Measurements from ENCODE around the gene AIM2. TPM values are rescaled to one million over a fixed set of nuclear protein-coding genes. Genes with fewer than 3 reads are reported as not detected.

AIM2 gene
- total and polyA plus RNA-seq, 10 of the 15 experiments (the other 5 are each of a cell fraction or from before 2014, with no cell fraction given): 7.9 to 35.7 (median 12.8) TPM

- Histone ChIP-seq H3K36me3 (ENCODE audit: control insufficient read depth in 2 of 2, insufficient read depth in 2 of 2, low read length in 1 of 2) (peaks cover 1 to 39% of the 10 kb centered on the region in 2 experiments), H3K4me2 (ENCODE audit: control insufficient read depth, insufficient read depth) (no peak overlapping the region), H3K79me2 (ENCODE audit: control insufficient read depth, insufficient read depth, low read length) (peaks cover 81% of the 10 kb centered on the region), H3K4me1 (ENCODE audit: control insufficient read depth, insufficient read depth, low read length) (no peaks in the 10 kb centered on the region), H3K27me3 (replicated peaks in 1 of 2; ENCODE audit: control insufficient read depth in 2 of 2, insufficient read depth in 2 of 2, low read length in 1 of 2) (no peaks in the 10 kb centered on the region), H4K20me1 (ENCODE audit: control insufficient read depth, insufficient read depth) (peaks cover 5% of the 10 kb centered on the region; the same call in 1 of the 2 replicates), H3K4me3 (no peak overlapping the region), H3K9ac (ENCODE audit: control insufficient read depth, insufficient read depth, low read length) (no peak overlapping the region), H2AFZ (ENCODE audit: control insufficient read depth, low read depth, low read length) (no peak overlapping the region), H3K9me3 (replicated peaks; ENCODE audit: control insufficient read depth, insufficient read depth, low read length) (no peaks in the 10 kb centered on the region; the same call in 1 of the 3 replicates), H3K27ac (ENCODE audit: control insufficient read depth, insufficient read depth) (no peak overlapping the region)
- in situ Hi-C loops (cut with MboI) (loop anchor here (25.0 kb wide), 1 partner anchor 1312 kb away; the partner anchor contains the start of genes COPA and NCSTN), intact Hi-C loops (cut with micrococcal nuclease; ENCODE audit: unreplicated experiment) (no loop called here)
- FAIRE-seq (no peak), ATAC-seq (no peak; the same call in 2 of the 3 replicates), DNase-seq (ENCODE audit: low read depth, low spot score) (no peak)
- WGBS (ENCODE audit: insufficient coverage, insufficient replicate concordance, low lambda C conversion rate, missing lambda C conversion rate): 100% methylated on average over 7 of the region's 7 CpGs
- POLR2A ChIA-PET: interaction anchor here (0.6 kb wide), 1 partner anchor 12 kb away, joined by 4 read pairs; no protein-coding TSS in a partner anchor
- CTCF ChIA-PET: interaction anchor here (1.2 kb wide), 1 partner anchor 46 kb away, joined by 5 read pairs; no protein-coding TSS in a partner anchor
- BruUV-seq (replicated peaks): no TSS peak
- TF ChIP-seq EZH2 (IDR thresholded peaks at IDR 0.05; ENCODE audit: borderline replicate concordance, control insufficient read depth, low read depth, low read length) (no peak), ZNF24 (IDR thresholded peaks at IDR 0.05) (no peak), ZZZ3 (IDR thresholded peaks at IDR 0.05; ENCODE audit: control insufficient read depth, insufficient read length, low read depth) (no peak), IKZF1 (conservative IDR thresholded peaks at IDR 0.05) (no peak), NFYA (IDR thresholded peaks at IDR 0.05; ENCODE audit: borderline replicate concordance, low read depth, low read length) (no peak), SREBF2 (IDR thresholded peaks at IDR 0.05; ENCODE audit: low read length) (no peak), BCLAF1 (IDR thresholded peaks at IDR 0.05) (no peak), ZNF217 (IDR thresholded peaks at IDR 0.05) (no peak), ZNF384 (IDR thresholded peaks at IDR 0.05; ENCODE audit: borderline replicate concordance, low read depth, low read length) (no peak), POLR2AphosphoS5 (IDR thresholded peaks at IDR 0.05; ENCODE audit: low read length) (no peak), NFXL1 (IDR thresholded peaks at IDR 0.05; ENCODE audit: borderline replicate concordance) (no peak)
- SMC1A ChIA-PET (ENCODE audit: uncharacterized antibody, unreplicated experiment): interaction anchor here (1.2 to 4.5 kb wide), 3 partner anchors 9 to 27 kb away, joined by 3 to 15 read pairs (median 3); no protein-coding TSS in a partner anchor
- RAD21 ChIA-PET (ENCODE audit: unreplicated experiment): interaction anchor here (0.9 kb wide), 1 partner anchor 43 kb away, joined by 3 read pairs; no protein-coding TSS in a partner anchor
Observed at GRCh38 chr1:159025043-159025442, 51.5 kb downstream of the AIM2 start.

Data from GM12878 (cell line).